Retinal pigment epithelial cell (primary cell): ENCODE results near the gene ALOX12.
"Not testable (repeated sequence)": the region's sequence is repeated elsewhere in the genome, so short reads cannot be mapped to it uniquely, and the experiment has no call there.

Experiments used
- DNase-seq: peaks from one replicate; pipeline ENCODE4 v3.0.0-alpha.2; 2010; ENCODE audit warnings: low read depth
- H3K4me3 ChIP-seq: 2 replicates; pipeline ENCODE4 v1.5.1; 2011; ENCODE audit warnings: mild to moderate bottlenecking, low read length, control low read depth, moderate library complexity
- TF ChIP-seq, protein P1 (sequence below): conservative IDR thresholded peaks from 2 replicates; pipeline ENCODE4 v1.5.1; 2011; ENCODE audit warnings: low read depth, low read length, control low read depth, inconsistent platforms

ALOX12 gene, protein sequence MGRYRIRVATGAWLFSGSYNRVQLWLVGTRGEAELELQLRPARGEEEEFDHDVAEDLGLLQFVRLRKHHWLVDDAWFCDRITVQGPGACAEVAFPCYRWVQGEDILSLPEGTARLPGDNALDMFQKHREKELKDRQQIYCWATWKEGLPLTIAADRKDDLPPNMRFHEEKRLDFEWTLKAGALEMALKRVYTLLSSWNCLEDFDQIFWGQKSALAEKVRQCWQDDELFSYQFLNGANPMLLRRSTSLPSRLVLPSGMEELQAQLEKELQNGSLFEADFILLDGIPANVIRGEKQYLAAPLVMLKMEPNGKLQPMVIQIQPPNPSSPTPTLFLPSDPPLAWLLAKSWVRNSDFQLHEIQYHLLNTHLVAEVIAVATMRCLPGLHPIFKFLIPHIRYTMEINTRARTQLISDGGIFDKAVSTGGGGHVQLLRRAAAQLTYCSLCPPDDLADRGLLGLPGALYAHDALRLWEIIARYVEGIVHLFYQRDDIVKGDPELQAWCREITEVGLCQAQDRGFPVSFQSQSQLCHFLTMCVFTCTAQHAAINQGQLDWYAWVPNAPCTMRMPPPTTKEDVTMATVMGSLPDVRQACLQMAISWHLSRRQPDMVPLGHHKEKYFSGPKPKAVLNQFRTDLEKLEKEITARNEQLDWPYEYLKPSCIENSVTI

DNA sequence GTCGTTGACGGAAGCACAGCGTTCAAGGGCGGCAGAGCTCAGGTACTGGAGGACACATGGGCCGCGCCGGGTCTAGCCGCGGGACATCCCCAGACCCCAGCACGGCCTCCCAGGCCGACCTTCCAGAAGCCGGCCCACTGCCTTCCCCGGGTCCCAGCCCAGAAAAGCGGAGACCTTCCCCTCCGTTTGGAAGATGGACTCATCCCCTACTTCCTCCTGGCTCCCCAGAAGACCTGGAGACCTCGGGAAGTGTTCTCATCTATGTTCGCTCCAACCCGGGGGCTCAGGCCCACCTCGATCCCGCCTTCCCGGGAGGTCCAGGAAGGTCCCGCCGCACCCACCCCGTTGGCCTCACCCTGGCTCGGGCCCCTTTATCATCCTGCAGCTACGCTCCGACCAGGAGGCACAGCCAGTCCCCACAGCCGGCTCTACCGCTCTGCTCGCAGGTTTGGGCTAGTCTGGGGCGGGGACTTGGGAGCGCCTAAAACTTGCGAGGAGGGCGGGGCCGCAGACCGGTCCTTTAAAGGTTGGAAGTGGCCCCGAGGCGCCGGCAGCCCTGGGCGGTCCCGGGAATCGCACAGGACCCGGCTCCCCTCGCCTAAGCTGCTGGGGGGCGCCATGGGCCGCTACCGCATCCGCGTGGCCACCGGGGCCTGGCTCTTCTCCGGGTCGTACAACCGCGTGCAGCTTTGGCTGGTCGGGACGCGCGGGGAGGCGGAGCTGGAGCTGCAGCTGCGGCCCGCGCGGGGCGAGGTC is at the start of gene ALOX12:
Gene ALOX12 (plus strand): TSS at position 550 of the 756 bp plus-strand sequence. CDS start 69 bp downstream, at position 619.
- H3K4me3 ChIP-seq, result peak within 1 kb of the TSS; percentile 31
- TF ChIP-seq, protein P1, sequence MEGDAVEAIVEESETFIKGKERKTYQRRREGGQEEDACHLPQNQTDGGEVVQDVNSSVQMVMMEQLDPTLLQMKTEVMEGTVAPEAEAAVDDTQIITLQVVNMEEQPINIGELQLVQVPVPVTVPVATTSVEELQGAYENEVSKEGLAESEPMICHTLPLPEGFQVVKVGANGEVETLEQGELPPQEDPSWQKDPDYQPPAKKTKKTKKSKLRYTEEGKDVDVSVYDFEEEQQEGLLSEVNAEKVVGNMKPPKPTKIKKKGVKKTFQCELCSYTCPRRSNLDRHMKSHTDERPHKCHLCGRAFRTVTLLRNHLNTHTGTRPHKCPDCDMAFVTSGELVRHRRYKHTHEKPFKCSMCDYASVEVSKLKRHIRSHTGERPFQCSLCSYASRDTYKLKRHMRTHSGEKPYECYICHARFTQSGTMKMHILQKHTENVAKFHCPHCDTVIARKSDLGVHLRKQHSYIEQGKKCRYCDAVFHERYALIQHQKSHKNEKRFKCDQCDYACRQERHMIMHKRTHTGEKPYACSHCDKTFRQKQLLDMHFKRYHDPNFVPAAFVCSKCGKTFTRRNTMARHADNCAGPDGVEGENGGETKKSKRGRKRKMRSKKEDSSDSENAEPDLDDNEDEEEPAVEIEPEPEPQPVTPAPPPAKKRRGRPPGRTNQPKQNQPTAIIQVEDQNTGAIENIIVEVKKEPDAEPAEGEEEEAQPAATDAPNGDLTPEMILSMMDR, result no peak
- no peak for DNase-seq

DNA sequence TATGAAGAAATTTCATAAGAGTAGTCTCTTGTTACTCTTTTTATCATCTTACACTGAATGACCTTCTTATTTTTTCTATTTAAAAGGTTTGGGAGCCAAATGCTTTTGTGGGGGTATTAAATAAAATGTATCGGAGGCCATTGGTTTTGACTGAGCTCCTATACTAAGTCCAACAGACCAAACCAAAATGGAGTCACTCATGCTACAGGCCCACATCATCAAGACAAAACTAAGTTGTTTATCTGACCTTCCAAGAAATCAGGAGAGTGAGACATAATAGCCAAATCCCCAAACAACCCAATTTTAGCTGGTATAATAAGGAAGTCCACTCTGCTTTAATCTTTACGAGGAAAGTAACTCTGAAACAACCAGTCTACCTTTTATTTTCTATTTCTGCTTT is 48.1 kb upstream of the ALOX12 start:
- no peak overlapping the region for H3K4me3 ChIP-seq
- TF ChIP-seq, protein P1, result no peak
- no peak for DNase-seq

DNA sequence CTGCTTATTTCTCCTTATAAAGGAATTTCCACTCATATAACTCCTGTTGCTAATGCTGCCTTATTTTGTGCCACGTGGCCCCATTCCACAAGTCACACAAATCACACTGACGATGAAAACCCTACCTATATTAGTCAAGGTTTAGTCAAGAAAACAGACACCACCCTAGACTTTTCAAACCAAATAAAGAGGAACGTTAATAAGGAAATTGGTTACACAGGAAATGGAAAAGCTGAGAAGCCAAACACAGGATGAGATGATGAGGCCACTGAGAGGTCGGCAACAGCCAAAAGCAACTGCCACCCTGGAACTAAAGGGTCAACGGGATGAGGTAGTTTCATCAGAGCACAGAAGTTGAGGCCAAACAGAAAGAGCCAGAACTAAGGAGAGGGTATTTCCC is 47.3 kb upstream of the ALOX12 start:
- H3K4me3 ChIP-seq, result no peak overlapping the region
- DNase-seq, result no peak
- TF ChIP-seq, protein P1, result no peak

DNA sequence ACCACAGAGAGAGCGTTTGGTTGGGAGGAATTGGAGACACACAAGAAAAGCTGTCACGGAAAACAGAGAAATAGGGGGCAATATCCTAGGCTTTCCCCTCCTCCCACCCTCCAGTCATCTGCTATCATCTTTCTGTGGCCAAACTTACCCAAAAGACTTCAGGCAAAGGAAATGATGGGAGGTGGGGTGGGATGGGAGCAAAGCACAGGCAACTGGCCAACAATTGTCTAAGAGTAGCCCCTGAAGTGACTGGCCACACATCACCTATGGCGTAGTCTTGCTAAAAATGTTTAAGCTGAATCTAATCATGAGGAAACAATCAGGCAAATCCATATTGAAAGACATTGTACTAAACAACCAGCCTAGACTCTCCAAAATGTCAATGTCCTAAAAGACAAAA is 46.9 kb upstream of the ALOX12 start:
- TF ChIP-seq, protein P1, result no peak
- DNase-seq, result no peak
- no peak overlapping the region for H3K4me3 ChIP-seq

DNA sequence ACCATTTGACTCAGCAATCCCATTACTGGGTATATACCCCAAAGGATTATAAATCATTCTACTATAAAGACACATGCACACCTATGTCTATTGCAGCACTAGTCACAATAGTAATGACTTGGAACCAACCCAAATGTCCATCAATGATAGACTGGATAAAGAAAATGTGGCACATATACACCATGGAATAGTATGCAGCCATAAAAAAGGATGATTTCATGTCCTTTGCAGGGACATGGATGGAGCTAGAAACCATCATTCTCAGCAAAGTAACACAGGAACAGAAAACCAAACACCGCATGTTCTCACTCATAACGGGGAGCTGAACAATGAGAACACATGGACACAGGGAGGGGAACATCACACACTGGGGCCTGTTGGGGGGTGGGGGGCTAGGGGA is 44.9 kb upstream of the ALOX12 start:
- DNase-seq, H3K4me3 ChIP-seq: not testable (repeated sequence)

DNA sequence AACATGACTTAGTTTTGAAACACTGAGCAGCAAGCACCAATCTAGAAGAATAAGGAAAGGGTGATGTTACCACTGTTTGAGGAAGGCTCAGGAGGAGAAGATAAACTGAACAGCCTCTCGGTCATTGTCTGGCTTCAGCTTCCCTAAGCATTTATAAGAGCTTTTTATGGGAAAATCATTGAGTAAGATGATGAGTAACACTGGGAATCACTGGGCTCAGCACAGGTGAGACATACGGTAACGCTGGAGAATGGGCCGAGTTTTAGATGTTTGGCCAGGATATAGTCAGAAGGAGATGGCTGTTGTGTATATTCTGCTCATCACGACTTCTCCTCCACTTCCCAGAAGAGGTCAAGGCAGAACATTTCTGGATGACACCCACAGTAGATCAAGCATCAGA is 42.2 kb upstream of the ALOX12 start:
- no peak for DNase-seq
- no peak overlapping the region for H3K4me3 ChIP-seq
- TF ChIP-seq, protein P1, result no peak

DNA sequence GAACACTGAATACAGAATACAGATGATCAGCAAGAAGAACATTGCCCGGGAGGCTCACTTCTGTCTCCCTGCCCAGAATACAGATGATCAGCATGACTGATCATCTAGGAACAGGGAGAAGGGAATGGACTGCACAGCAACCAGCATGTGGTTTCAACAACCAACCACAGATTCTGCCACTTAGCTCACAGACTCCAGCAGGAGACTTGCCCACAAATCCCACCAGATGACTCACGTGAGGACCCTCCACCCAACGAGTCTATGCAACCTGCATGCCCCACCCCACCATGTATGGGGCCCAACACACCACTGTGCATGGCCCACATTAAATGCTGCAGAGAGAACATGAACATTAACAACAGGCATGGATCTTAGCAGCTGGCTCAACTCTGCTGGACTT is 36.1 kb upstream of the ALOX12 start:
- TF ChIP-seq, protein P1, result no peak
- no peak for DNase-seq

More for the DNA sequence above, 36.1 kb upstream of the ALOX12 start:
- H3K4me3 ChIP-seq, result no peak overlapping the region
